Liver (tissue), 3 donors: ENCODE data around the gene TMEM212.

Source experiments
- SP1 ChIP-seq: IDR thresholded peaks from 2 replicates; pipeline ENCODE4 v1.6.1; 2018; ENCODE audit warnings: antibody characterized with exemption, mild to moderate bottlenecking
- TF ChIP-seq, protein P1 (sequence below): fragments of 150-350 bp; IDR thresholded peaks from 2 replicates; pipeline ENCODE4 v1.5.1; 2017; ENCODE audit warnings: improper control_type of control experiment, low read depth, low read length; ENCODE audit not compliant: missing input control
- donor health status: healthy.
- donor health status: healthy.

DNA sequence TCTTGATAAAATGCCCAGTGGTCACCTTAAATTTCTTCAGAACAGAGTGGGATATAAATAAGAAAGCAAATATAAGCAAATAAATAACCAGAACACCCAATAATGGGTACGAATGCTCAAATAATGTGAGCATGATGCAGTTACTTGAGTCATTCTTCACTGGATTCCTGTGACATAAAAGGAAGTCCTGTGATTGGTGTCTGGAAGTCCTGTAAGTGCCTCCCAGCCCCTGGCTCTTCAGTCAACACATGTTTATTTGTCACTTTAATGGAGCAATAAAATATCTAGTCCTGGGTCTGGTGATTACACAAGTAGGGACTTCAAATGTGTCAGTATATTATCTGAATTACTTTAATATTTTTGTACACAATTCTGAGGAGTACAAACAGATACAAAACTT, 30.4 kb downstream of the TMEM212 start:
- no peak for TF ChIP-seq SP1
- TF ChIP-seq, protein P1, sequence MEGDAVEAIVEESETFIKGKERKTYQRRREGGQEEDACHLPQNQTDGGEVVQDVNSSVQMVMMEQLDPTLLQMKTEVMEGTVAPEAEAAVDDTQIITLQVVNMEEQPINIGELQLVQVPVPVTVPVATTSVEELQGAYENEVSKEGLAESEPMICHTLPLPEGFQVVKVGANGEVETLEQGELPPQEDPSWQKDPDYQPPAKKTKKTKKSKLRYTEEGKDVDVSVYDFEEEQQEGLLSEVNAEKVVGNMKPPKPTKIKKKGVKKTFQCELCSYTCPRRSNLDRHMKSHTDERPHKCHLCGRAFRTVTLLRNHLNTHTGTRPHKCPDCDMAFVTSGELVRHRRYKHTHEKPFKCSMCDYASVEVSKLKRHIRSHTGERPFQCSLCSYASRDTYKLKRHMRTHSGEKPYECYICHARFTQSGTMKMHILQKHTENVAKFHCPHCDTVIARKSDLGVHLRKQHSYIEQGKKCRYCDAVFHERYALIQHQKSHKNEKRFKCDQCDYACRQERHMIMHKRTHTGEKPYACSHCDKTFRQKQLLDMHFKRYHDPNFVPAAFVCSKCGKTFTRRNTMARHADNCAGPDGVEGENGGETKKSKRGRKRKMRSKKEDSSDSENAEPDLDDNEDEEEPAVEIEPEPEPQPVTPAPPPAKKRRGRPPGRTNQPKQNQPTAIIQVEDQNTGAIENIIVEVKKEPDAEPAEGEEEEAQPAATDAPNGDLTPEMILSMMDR, result no peak
